HL-60 (cell line): ENCODE measurements around the gene CCDC51.

ENCODE experiments used
- DNase-seq, 2 experiments: peaks; one replicate each; pipeline ENCODE4 v3.0.0-alpha.2; 2010 to 2020; ENCODE audit warnings: low read depth in 1 of 2, low spot score in 1 of 2
- H3K27ac ChIP-seq: fragments of 250-450 bp; sonication (Bioruptor Pico); replicated peaks from 2 replicates; pipeline ENCODE4 v1.5.1; 2020; ENCODE audit warnings: mild to moderate bottlenecking, moderate library complexity
- H3K27me3 ChIP-seq: fragments of 250-450 bp; sonication (Bioruptor Pico); 2 replicates; pipeline ENCODE4 v1.5.1; 2021; ENCODE audit warnings: mild to moderate bottlenecking, moderate library complexity; ENCODE audit not compliant: insufficient read depth, poor library complexity, severe bottlenecking
- H3K4me3 ChIP-seq: replicated peaks from 2 replicates; pipeline ENCODE4 v1.5.1; 2011; ENCODE audit warnings: mild to moderate bottlenecking, control low read depth, low read length; ENCODE audit not compliant: insufficient read depth
- GABPA ChIP-seq: IDR thresholded peaks from 2 replicates; pipeline ENCODE4 v1.6.1; 2012; ENCODE audit warnings: low read depth
- POLR2AphosphoS5 ChIP-seq: IDR thresholded peaks from 2 replicates; pipeline ENCODE4 v1.6.1; 2012; ENCODE audit warnings: low read depth
- REST ChIP-seq: IDR thresholded peaks from 2 replicates; pipeline ENCODE4 v1.6.1; 2012; ENCODE audit warnings: low read depth; ENCODE audit not compliant: insufficient replicate concordance
- SPI1 ChIP-seq: IDR thresholded peaks from 2 replicates; pipeline ENCODE4 v1.6.1; 2012; ENCODE audit warnings: low read depth, mild to moderate bottlenecking, borderline replicate concordance
- TF ChIP-seq, protein P1 (sequence below): IDR thresholded peaks from one replicate; pipeline ENCODE4 v1.5.1; 2011; ENCODE audit warnings: low read length, control low read depth, inconsistent platforms; ENCODE audit not compliant: insufficient read depth

CCDC51 gene

GRCh38 chr3:48446425-48447193, 6.7 kb upstream of the CCDC51 start, which contains the start of gene ATRIP:
Gene ATRIP, plus strand, starts transcription at chr3:48446737. Its CDS starts 109 bp downstream, at chr3:48446846.
- DNase-seq = peak; percentile 76 to 86
- TF ChIP-seq, protein P1, sequence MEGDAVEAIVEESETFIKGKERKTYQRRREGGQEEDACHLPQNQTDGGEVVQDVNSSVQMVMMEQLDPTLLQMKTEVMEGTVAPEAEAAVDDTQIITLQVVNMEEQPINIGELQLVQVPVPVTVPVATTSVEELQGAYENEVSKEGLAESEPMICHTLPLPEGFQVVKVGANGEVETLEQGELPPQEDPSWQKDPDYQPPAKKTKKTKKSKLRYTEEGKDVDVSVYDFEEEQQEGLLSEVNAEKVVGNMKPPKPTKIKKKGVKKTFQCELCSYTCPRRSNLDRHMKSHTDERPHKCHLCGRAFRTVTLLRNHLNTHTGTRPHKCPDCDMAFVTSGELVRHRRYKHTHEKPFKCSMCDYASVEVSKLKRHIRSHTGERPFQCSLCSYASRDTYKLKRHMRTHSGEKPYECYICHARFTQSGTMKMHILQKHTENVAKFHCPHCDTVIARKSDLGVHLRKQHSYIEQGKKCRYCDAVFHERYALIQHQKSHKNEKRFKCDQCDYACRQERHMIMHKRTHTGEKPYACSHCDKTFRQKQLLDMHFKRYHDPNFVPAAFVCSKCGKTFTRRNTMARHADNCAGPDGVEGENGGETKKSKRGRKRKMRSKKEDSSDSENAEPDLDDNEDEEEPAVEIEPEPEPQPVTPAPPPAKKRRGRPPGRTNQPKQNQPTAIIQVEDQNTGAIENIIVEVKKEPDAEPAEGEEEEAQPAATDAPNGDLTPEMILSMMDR = no peak
- TF ChIP-seq REST (peak; percentile 27), POLR2AphosphoS5 (peak; percentile 77)
- peak within 1 kb of the TSS; percentile 95 for H3K4me3 ChIP-seq
- H3K27ac ChIP-seq = peak within 1 kb of the TSS; percentile 57
- H3K27me3 ChIP-seq = no peaks in the 10 kb centered on the region

DNA sequence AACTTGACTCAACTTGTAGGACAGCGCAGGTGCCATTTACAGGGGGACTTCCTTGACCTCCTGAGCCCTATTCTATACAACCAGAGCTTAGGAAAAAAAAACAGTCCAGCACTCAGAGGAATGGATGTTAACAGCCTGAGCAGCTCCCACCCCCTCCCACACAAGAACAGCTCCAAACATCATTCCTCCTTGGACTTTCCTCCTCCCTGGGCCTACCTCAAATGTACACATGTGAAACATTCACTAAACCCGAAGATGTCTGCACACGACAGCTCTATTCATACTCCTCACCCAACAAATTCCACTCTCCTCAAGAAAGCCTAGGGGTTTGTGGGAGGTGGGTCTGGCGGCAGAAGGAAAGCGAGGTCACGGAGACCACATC, 6.1 kb upstream of the CCDC51 start:
- TF ChIP-seq GABPA (no peak), REST (no peak), POLR2AphosphoS5 (no peak), SPI1 (no peak)
- TF ChIP-seq, protein P1 = no peak

DNA sequence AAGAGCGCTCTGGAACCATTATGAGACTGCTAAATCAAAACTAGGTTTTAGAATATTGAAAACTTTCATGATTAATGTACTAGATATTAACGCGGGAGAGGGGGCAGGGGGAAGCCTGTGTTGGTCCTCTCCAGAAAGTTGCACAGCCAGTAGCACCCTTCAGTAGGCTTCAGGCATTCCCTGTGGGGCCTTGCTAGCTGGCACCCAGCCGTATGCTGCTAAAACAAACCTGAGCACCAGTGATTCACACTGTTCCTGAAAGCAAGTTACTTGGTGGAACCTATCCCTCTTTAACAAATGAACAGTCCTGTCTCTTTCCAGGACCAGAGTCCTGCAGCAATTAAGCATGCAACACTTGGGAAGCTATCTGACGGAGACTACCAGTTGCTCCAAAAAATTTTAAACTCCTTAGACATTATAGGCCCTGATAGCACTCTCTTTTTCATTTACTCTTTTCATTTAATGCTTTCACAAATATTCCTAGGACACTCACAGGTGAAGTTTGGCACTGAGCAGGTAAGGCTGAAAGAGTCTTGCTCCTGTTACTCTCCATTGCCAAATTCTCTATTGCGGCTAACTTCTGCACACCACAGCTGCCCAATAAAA, 5.5 kb upstream of the CCDC51 start:
- Histone ChIP-seq H3K27ac (no peak overlapping the region), H3K4me3 (no peak overlapping the region), H3K27me3 (no peaks in the 10 kb centered on the region)
- TF ChIP-seq GABPA (no peak), REST (no peak), POLR2AphosphoS5 (no peak), SPI1 (no peak)
- TF ChIP-seq, protein P1 = no peak
- DNase-seq = no peak

More for the DNA sequence above, 6.1 kb upstream of the CCDC51 start:
- Histone ChIP-seq H3K4me3 (peak overlapping the region; percentile 95), H3K27me3 (no peaks in the 10 kb centered on the region), H3K27ac (peak overlapping the region; percentile 57)
- no peak for DNase-seq
